ENCODE data around the gene STAC.
"Not testable (repeated sequence)": the region's sequence is repeated elsewhere in the genome, so short reads cannot be mapped to it uniquely, and the experiment has no call there.

Gene STAC

GRCh38 chr3:36417237-36417636, 36.9 kb downstream of the STAC start:
- no peak for DNase-seq

- no peak for DNase-seq
Measured at GRCh38 chr3:36418296-36418695, 38.0 kb downstream of the STAC start.

GRCh38 chr3:36428445-36428844, 48.1 kb downstream of the STAC start:
- no peak for DNase-seq

- no peak for DNase-seq
Measured at GRCh38 chr3:36429986-36430485, 49.7 kb downstream of the STAC start.

- DNase-seq = no peak
Measured at GRCh38 chr3:36433511-36433910, 53.2 kb downstream of the STAC start.

- DNase-seq = peak; percentile 53
Measured at GRCh38 chr3:36434687-36435426, 54.6 kb downstream of the STAC start.

- no peak for DNase-seq
Measured at GRCh38 chr3:36443028-36443686, 62.9 kb downstream of the STAC start.

- peak; percentile 89 for DNase-seq
Measured at GRCh38 chr3:36444909-36445308, 64.6 kb downstream of the STAC start.

- peak; percentile 91 for DNase-seq
Measured at GRCh38 chr3:36446276-36446675, 66.0 kb downstream of the STAC start.

GRCh38 chr3:36447061-36447460, 66.8 kb downstream of the STAC start:
- peak; percentile 65 for DNase-seq

- no peak for DNase-seq
Measured at GRCh38 chr3:36451816-36452215, 71.5 kb downstream of the STAC start.

- DNase-seq = not testable (repeated sequence)
Measured at GRCh38 chr3:36453213-36453612, 72.9 kb downstream of the STAC start.

- not testable (repeated sequence) for DNase-seq
Measured at GRCh38 chr3:36453896-36454295, 73.6 kb downstream of the STAC start.

- no peak for DNase-seq
Measured at GRCh38 chr3:36455406-36455805, 75.1 kb downstream of the STAC start.

- no peak for DNase-seq
Measured at GRCh38 chr3:36456784-36457183, 76.5 kb downstream of the STAC start.

GRCh38 chr3:36457667-36458066, 77.4 kb downstream of the STAC start:
- DNase-seq = no peak

GRCh38 chr3:36459177-36459576, 78.9 kb downstream of the STAC start:
- DNase-seq = no peak

- DNase-seq = peak; percentile 84
Measured at GRCh38 chr3:36461597-36461996, 81.3 kb downstream of the STAC start.

- not testable (repeated sequence) for DNase-seq
Measured at GRCh38 chr3:36472045-36472444, 91.7 kb downstream of the STAC start.

- DNase-seq = no peak
Measured at GRCh38 chr3:36475558-36475957, 95.3 kb downstream of the STAC start.

GRCh38 chr3:36476286-36476942, 96.1 kb downstream of the STAC start:
- DNase-seq = no peak

GRCh38 chr3:36477655-36478054, 97.4 kb downstream of the STAC start:
- peak; percentile 81 for DNase-seq

- DNase-seq = peak; percentile 88
Measured at GRCh38 chr3:36480911-36481648, 100.8 kb downstream of the STAC start.
